GM12801 (cell line): ENCODE results near the gene KCNQ1.

ENCODE experiments used
- CTCF ChIP-seq: IDR thresholded peaks from one replicate; pipeline ENCODE4 v1.5.1; 2011; ENCODE audit warnings: control low read depth; ENCODE audit not compliant: insufficient read length; ENCODE audit errors: extremely low read depth

KCNQ1 gene

DNA sequence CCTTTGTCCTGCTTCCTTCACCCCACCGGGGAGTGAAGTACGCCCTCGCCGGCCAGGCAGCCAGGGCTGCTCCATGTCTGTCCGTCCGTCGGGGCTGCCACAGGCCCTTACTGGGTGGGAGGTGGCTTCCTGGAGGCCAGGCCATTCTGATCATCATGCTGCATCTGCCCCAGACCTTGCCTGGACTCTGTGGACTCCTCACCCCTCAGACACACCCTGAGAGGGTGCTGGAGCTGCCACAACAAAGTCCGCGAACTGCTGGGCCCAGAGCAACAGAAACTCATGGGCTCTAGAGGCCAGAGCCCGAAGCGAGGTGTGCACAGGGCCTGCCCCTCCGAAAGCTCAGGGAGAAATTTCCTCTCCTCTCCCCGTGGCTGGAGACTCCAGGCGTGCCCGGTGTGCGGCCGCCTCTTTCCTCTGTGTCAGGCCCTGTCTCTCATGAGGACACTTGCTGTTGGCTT, 130.8 kb downstream of the KCNQ1 start:
- no peak for TF ChIP-seq CTCF

DNA sequence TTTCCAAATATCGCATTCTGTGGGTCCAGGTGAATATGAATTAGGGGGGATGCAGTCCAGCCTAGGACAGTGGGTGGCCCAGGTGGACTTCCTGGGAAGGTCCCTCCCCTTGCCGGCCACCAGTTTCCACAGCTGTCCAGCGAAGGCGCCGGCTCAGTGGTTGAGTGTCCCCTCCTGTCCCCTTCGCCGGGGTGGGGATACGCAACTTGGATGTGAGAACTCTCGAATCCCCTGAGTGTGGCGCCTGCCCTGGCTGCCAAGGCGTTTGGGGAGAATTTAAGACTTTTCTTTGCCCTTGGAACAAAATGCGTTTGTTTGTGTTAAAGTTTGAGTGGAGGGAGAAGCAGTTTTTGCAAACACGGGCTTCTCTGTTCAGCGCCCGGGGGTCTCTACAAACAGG, 131.3 kb downstream of the KCNQ1 start:
- TF ChIP-seq CTCF = no peak

GRCh38 chr11:2576549-2576948, 131.7 kb downstream of the KCNQ1 start:
- TF ChIP-seq CTCF = no peak

DNA sequence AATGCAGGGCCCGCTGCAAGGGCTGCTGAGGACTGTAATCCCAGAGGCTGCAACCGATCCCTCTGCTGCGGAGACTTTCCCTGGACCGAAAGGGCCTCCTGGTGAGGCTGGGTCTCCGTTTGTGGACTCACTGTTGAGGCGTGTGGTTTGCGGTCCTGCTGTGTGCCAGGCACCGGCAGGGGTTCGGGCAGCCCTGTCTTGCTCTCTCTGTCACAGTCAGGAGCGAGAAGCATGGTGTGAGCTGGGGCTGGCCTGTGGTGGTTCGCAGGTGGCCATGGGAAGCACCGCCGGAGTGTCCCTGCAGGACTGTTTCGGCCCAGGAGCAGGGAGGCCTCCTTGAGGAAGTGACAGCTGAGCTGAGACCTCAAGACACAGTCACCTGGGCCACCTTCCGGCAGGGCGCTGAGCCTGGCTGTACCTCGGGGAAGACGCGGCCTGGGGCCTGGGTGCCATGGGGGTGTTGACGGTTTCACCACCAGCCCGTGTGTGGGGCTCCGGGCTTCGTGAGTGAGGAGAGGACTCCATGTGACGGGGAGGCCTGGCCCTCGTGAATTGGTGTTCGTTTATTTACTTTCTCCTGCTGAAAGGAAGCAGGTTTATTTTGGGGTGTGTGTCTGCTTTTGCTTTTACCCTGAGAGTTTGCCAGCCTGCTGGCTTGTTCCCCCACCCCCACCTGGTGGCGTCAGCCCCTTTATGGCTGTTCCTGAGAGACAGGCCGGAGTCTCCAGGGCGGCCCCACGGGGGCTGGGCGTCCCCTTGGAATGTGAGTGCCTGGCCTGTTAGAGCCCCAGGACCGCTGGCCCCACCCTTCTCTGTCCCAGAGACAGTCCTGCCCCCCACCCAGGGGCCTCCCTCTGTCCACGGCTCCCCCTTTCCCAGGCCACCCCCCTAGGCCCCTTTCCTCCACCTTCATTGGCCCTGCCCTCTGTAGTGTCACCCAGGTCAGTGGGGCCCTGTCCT, 132.5 kb downstream of the KCNQ1 start:
- TF ChIP-seq CTCF = no peak

- no peak for TF ChIP-seq CTCF
Measured at GRCh38 chr11:2577991-2578928, 133.5 kb downstream of the KCNQ1 start.

DNA sequence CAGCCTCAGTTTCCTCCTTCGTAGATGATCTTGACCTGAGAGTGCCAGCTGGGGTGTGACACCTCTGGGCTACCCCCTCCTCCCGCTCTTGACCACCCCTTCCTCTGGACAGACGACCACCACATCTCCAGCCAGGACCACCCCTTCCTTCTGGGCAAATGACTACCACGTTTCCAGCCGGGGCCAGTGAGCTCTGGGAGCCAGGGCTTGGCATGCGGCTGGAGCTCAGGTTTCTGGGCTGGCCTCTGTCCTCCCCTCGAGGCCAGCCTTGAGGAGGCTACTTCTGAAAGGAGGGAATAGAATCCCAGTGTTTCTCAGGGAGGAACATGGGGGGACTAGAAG, 134.1 kb downstream of the KCNQ1 start:
- no peak for TF ChIP-seq CTCF

GRCh38 chr11:2579315-2580060, 134.7 kb downstream of the KCNQ1 start:
- no peak for TF ChIP-seq CTCF
